ENCODE measurements around the gene ARHGAP40. TPM values are rescaled to one million over a fixed set of nuclear protein-coding genes. Genes with fewer than 3 reads are reported as not detected.

The ARHGAP40 gene
- total RNA-seq, 1 experiment from 2014 or later = 0.18 TPM

GRCh38 chr20:38642498-38642897 is 40.9 kb downstream of the ARHGAP40 start:
- H3K27ac ChIP-seq (ENCODE audit: low read length) = no peak overlapping the region
- no peaks in the 10 kb centered on the region for H3K4me1 ChIP-seq (ENCODE audit: control insufficient read depth, insufficient read depth, low read length)
- ChIA-PET POLR2A (interaction anchor here (0.6 kb wide), 2 partner anchors 176 to 250 kb away, joined by 3 read pairs; no protein-coding TSS in a partner anchor), CTCF (no interaction called here)
- TF ChIP-seq POLR2AphosphoS5 (IDR thresholded peaks at IDR 0.05; ENCODE audit: low read depth, low read length) = no peak
- no peak for TF ChIP-seq TCF7L2 (IDR thresholded peaks at IDR 0.05; ENCODE audit: low read depth, low read length)
- TF ChIP-seq REST (IDR thresholded peaks at IDR 0.05; ENCODE audit: insufficient read depth in 1 of 2, low read depth in 2 of 2, low read length in 1 of 2) = no peak
- TF ChIP-seq SIN3A (IDR thresholded peaks at IDR 0.05; ENCODE audit: borderline replicate concordance, insufficient read depth, low read depth, low read length) = no peak
- TF ChIP-seq CTCF (IDR thresholded peaks at IDR 0.05) = no peak
- DNase-seq (ENCODE audit: low read depth, low spot score) = no peak
- H3K9me3 ChIP-seq (ENCODE audit: control insufficient read depth, insufficient read depth, low read depth, low read length) = no peaks in the 10 kb centered on the region
- in situ Hi-C loops (cut with HindIII; ENCODE audit: low pct_unique_long_range_greater_than_20kb, low sequenced_read_pairs) (no loop called here), intact Hi-C loops (cut with micrococcal nuclease; ENCODE audit: unreplicated experiment) (no loop called here)
- H3K27me3 ChIP-seq (ENCODE audit: control insufficient read depth, insufficient read depth, low read length) = 0 out of 2 replicates have a peak, but pooled peaks cover 6% of the 10 kb centered on the region
- BruUV-seq (replicated peaks) = no TSS peak
- H3K36me3 ChIP-seq (ENCODE audit: control insufficient read depth, insufficient read depth, low read length) = no peaks in the 10 kb centered on the region
- H3K4me3 ChIP-seq (ENCODE audit: low read depth in 2 of 2, low read length in 2 of 2) = no peak overlapping the region
- no peak for ATAC-seq

- BruUV-seq (replicated peaks) = no TSS peak
- H3K27ac ChIP-seq (ENCODE audit: low read length) = no peak overlapping the region
- no peaks in the 10 kb centered on the region for H3K9me3 ChIP-seq (ENCODE audit: control insufficient read depth, insufficient read depth, low read depth, low read length)
- no peaks in the 10 kb centered on the region for H3K36me3 ChIP-seq (ENCODE audit: control insufficient read depth, insufficient read depth, low read length)
- ATAC-seq (no peak), DNase-seq (ENCODE audit: low read depth, low spot score) (no peak)
- ChIA-PET CTCF (interaction anchor here (1.3 kb wide), 1 partner anchor 248 kb away, joined by 5 read pairs; no protein-coding TSS in a partner anchor), POLR2A (no interaction called here)
- H3K4me1 ChIP-seq (ENCODE audit: control insufficient read depth, insufficient read depth, low read length) = no peaks in the 10 kb centered on the region
- TF ChIP-seq REST (IDR thresholded peaks at IDR 0.05; ENCODE audit: insufficient read depth in 1 of 2, low read depth in 2 of 2, low read length in 1 of 2) (no peak), SIN3A (IDR thresholded peaks at IDR 0.05; ENCODE audit: borderline replicate concordance, insufficient read depth, low read depth, low read length) (no peak), TCF7L2 (IDR thresholded peaks at IDR 0.05; ENCODE audit: low read depth, low read length) (no peak), POLR2AphosphoS5 (IDR thresholded peaks at IDR 0.05; ENCODE audit: low read depth, low read length) (no peak)
- intact Hi-C loops (cut with micrococcal nuclease; ENCODE audit: unreplicated experiment) = loop anchor here (5.0 kb wide), 2 partner anchors 88 to 248 kb away; no protein-coding TSS in a partner anchor
- in situ Hi-C loops (cut with HindIII; ENCODE audit: low pct_unique_long_range_greater_than_20kb, low sequenced_read_pairs) = no loop called here
- no peak overlapping the region for H3K4me3 ChIP-seq (ENCODE audit: low read depth in 2 of 2, low read length in 2 of 2)
- H3K27me3 ChIP-seq (ENCODE audit: control insufficient read depth, insufficient read depth, low read length) = 0 out of 2 replicates have a peak, but pooled peaks cover 5% of the 10 kb centered on the region
Measured at GRCh38 chr20:38644588-38645260, 43.1 kb downstream of the ARHGAP40 start.
